GM04504 (cell line): Measurements from ENCODE around the gene PIP4K2C.

Experiments used
- DNase-seq: peaks from one replicate; pipeline ENCODE4 v3.0.0-alpha.2; 2012; ENCODE audit warnings: low read depth

The PIP4K2C gene

GRCh38 chr12:57590864-57591781 lies at the start of gene PIP4K2C:
TSS of gene PIP4K2C (plus strand) at chr12:57591192. CDS start at chr12:57591290, 98 bp downstream.
- no peak for DNase-seq

GRCh38 chr12:57541717-57542116 lies 49.3 kb upstream of the PIP4K2C start:
- DNase-seq = no peak

- DNase-seq = no peak
These were observed 47.4 kb upstream of the PIP4K2C start for GRCh38 chr12:57543581-57543980.

GRCh38 chr12:57545809-57546437 lies 45.1 kb upstream of the PIP4K2C start:
- no peak for DNase-seq

GRCh38 chr12:57546438-57547287 lies 44.3 kb upstream of the PIP4K2C start, which contains the start of gene DCTN2:
TSS of gene DCTN2 (minus strand) at chr12:57547192. CDS start at chr12:57547063, 129 bp downstream.
- DNase-seq = peak; percentile 95

GRCh38 chr12:57547288-57548012 lies 43.5 kb upstream of the PIP4K2C start:
- DNase-seq = no peak

GRCh38 chr12:57548013-57548315 lies 43.0 kb upstream of the PIP4K2C start:
- DNase-seq = no peak

GRCh38 chr12:57548488-57548887 lies 42.5 kb upstream of the PIP4K2C start:
- no peak for DNase-seq

GRCh38 chr12:57549203-57549908 lies 41.6 kb upstream of the PIP4K2C start:
- DNase-seq = no peak

GRCh38 chr12:57549909-57550640 lies 40.9 kb upstream of the PIP4K2C start, which contains the start of gene KIF5A:
TSS of gene KIF5A (plus strand) at chr12:57550044. CDS start at chr12:57550272, 228 bp downstream.
- no peak for DNase-seq

- DNase-seq = no peak
These were observed 40.1 kb upstream of the PIP4K2C start for GRCh38 chr12:57550641-57551549.

GRCh38 chr12:57551637-57552305 lies 39.2 kb upstream of the PIP4K2C start:
- no peak for DNase-seq

GRCh38 chr12:57552306-57552651 lies 38.7 kb upstream of the PIP4K2C start:
- DNase-seq = no peak

GRCh38 chr12:57552835-57553313 lies 38.1 kb upstream of the PIP4K2C start:
- peak; percentile 28 for DNase-seq

GRCh38 chr12:57553343-57554202 lies 37.4 kb upstream of the PIP4K2C start:
- no peak for DNase-seq

GRCh38 chr12:57554453-57554852 lies 36.5 kb upstream of the PIP4K2C start:
- DNase-seq = no peak

GRCh38 chr12:57554897-57555296 lies 36.1 kb upstream of the PIP4K2C start:
- no peak for DNase-seq

GRCh38 chr12:57558864-57559263 lies 32.1 kb upstream of the PIP4K2C start:
- no peak for DNase-seq
